ENCODE measurements around the gene DUSP10. TPM values are rescaled to one million over a fixed set of nuclear protein-coding genes. Genes with fewer than 3 reads are reported as not detected.

Gene DUSP10
- total RNA-seq, 1 experiment from 2014 or later = 15.9 TPM

DNA sequence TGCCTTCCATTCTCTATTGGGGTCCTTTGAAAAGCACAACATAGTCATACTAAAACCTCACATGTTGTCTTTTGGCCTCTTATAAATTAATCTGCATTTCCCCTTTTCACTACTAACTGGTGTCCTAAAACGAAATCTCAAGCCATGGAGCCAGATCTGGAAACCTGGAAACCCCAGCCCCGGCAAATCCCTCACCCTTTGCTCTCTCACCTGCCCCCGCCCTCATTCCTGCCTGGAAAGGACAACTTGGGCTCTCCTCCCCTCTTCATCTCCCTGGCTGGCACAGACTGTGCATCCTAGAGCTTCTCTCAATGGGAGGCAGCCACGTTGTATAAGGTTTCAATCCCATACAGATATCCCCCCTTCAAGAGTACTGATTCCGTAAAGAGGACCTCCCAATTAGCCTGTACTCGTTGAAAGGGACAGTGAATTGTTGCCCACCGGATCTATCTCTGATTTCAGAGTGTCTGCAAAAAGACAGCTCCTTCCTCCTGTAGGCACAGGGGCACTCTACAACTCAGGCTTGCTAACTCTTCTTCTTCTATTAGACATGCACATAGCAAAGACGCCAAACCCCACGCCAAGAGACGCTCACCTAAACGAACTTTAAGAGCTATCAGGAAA is 1.4 kb downstream of the DUSP10 start:
- Mint-ChIP-seq H3K27ac (ENCODE audit: low read depth, unreplicated experiment) (no peak overlapping the region), H3K36me3 (ENCODE audit: insufficient read depth, unreplicated experiment) (peaks cover 24% of the 10 kb centered on the region), H3K9me3 (ENCODE audit: unreplicated experiment) (no peaks in the 10 kb centered on the region), H3K27me3 (ENCODE audit: insufficient read depth, unreplicated experiment) (no peaks in the 10 kb centered on the region), H3K4me1 (ENCODE audit: insufficient read depth, unreplicated experiment) (peaks cover 32% of the 10 kb centered on the region), H3K4me3 (ENCODE audit: unreplicated experiment) (no peak overlapping the region)
- TF ChIP-seq CTCF (IDR thresholded peaks at IDR 0.05; ENCODE audit: unreplicated experiment) = no peak
- POLR2A ChIA-PET = interaction anchor here (0.5 to 5.8 kb wide), 47 partner anchors 8 to 1968 kb away, joined by 3 to 133 read pairs (median 5); no protein-coding TSS in a partner anchor
- CTCF ChIA-PET = interaction anchor here (0.5 to 6.3 kb wide), 34 partner anchors 11 to 894 kb away, joined by 3 to 104 read pairs (median 4); no protein-coding TSS in a partner anchor
- intact Hi-C loops (cut with micrococcal nuclease) = loop anchor here (5.0 kb wide), 3 partner anchors 252 to 502 kb away; no protein-coding TSS in a partner anchor
- peak; percentile 25 for DNase-seq (ENCODE audit: unreplicated experiment)
- no TSS peak for BruUV-seq (replicated peaks)

DNA sequence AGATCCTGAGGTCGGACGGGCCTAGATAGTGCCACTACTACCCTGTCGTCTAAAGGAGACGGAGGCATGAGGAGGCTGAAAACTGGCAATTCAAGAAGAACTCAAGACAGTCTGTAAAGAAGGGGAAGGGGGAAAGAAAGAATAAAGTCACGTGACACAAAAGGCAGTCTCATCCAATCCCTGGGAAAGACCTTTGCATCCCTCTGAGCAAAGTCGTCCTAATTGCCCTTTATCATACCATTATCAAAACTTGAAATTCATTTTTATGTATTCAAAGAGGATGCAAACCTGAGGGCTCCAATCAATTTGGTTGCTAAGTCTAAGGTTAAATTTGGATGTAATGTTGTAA is 2.2 kb downstream of the DUSP10 start:
- H3K4me1 Mint-ChIP-seq (ENCODE audit: insufficient read depth, unreplicated experiment) = peaks cover 39% of the 10 kb centered on the region
- intact Hi-C loops (cut with micrococcal nuclease) = loop anchor here (5.0 kb wide), 3 partner anchors 253 to 503 kb away; no protein-coding TSS in a partner anchor
- TF ChIP-seq CTCF (IDR thresholded peaks at IDR 0.05; ENCODE audit: unreplicated experiment) = no peak
- no TSS peak for BruUV-seq (replicated peaks)
- POLR2A ChIA-PET = interaction anchor here (0.6 to 5.8 kb wide), 14 partner anchors 12 to 264 kb away, joined by 3 to 133 read pairs (median 13); no protein-coding TSS in a partner anchor
- no peak overlapping the region for H3K27ac Mint-ChIP-seq (ENCODE audit: low read depth, unreplicated experiment)
- DNase-seq (ENCODE audit: unreplicated experiment) = no peak
- CTCF ChIA-PET = interaction anchor here (0.6 to 6.3 kb wide), 9 partner anchors 118 to 895 kb away, joined by 3 to 100 read pairs (median 4); no protein-coding TSS in a partner anchor
- no peaks in the 10 kb centered on the region for H3K27me3 Mint-ChIP-seq (ENCODE audit: insufficient read depth, unreplicated experiment)
- no peaks in the 10 kb centered on the region for H3K9me3 Mint-ChIP-seq (ENCODE audit: unreplicated experiment)
- H3K4me3 Mint-ChIP-seq (ENCODE audit: unreplicated experiment) = no peak overlapping the region
- peaks cover 25% of the 10 kb centered on the region for H3K36me3 Mint-ChIP-seq (ENCODE audit: insufficient read depth, unreplicated experiment)

DNA sequence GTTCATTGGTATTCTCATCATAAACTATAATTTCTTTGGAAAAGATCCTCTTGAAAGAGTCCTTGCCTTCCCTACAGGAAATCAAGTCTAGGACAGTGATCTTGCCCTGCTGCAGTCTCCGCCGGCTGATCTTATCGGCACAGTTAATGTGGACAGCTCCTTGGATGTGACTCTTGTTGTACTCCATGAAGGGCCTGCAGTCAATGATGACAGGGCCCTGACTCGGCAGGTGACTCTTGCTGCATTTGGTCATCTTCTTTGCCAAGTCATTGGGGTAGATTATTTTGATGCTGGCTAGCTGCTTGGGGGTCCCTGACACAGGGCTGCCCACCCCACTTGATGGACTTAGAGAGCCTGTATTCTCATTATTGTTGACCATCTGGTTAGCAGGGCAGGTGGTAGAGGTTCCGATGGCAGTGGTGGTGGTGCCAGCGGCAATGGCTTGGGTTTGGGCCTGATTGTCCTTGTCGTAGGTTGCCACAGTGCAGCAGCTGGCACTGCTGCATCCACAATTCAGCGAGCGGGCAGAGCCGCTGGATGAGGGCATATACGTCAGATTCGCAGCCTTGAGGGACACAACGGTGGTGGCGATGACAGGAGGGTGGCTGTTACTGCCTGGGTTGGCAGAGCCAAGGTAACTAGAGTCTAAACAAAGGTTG is 2.7 kb downstream of the DUSP10 start:
- no peak for TF ChIP-seq CTCF (IDR thresholded peaks at IDR 0.05; ENCODE audit: unreplicated experiment)
- POLR2A ChIA-PET = interaction anchor here (1.8 to 5.8 kb wide), 5 partner anchors 12 to 265 kb away, joined by 5 to 133 read pairs (median 76); no protein-coding TSS in a partner anchor
- Mint-ChIP-seq H3K4me1 (ENCODE audit: insufficient read depth, unreplicated experiment) (peaks cover 43% of the 10 kb centered on the region), H3K27ac (ENCODE audit: low read depth, unreplicated experiment) (no peak overlapping the region), H3K9me3 (ENCODE audit: unreplicated experiment) (no peaks in the 10 kb centered on the region), H3K27me3 (ENCODE audit: insufficient read depth, unreplicated experiment) (no peaks in the 10 kb centered on the region), H3K4me3 (ENCODE audit: unreplicated experiment) (no peak overlapping the region), H3K36me3 (ENCODE audit: insufficient read depth, unreplicated experiment) (peaks cover 25% of the 10 kb centered on the region)
- no peak for DNase-seq (ENCODE audit: unreplicated experiment)
- intact Hi-C loops (cut with micrococcal nuclease) = no loop called here
- no TSS peak for BruUV-seq (replicated peaks)
- CTCF ChIA-PET = interaction anchor here (0.6 to 6.3 kb wide), 9 partner anchors 10 to 945 kb away, joined by 3 to 100 read pairs (median 3); no protein-coding TSS in a partner anchor

DNA sequence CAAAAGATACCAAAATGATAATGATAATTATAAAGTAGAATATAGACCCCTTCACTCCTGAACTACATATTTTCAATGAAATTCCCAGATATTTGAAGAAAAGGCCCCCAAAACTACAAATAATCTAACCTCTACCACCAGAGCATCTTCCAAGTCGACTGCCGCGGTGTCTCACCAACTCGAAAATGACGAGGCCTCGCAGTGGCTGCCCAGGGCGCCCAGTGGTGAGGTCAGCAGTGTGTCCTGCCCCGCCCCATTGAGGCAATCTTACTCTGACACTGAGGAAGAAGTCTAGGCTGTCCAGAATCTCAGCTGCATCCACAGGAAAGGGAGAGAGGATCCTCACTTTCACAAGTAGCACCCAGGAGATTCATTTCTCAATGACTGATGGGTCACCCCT is 5.2 kb downstream of the DUSP10 start:
- Mint-ChIP-seq H3K4me1 (ENCODE audit: insufficient read depth, unreplicated experiment) (peaks cover 47% of the 10 kb centered on the region), H3K4me3 (ENCODE audit: unreplicated experiment) (no peak overlapping the region), H3K9me3 (ENCODE audit: unreplicated experiment) (no peaks in the 10 kb centered on the region), H3K36me3 (ENCODE audit: insufficient read depth, unreplicated experiment) (peaks cover 25% of the 10 kb centered on the region), H3K27ac (ENCODE audit: low read depth, unreplicated experiment) (no peak overlapping the region), H3K27me3 (ENCODE audit: insufficient read depth, unreplicated experiment) (no peaks in the 10 kb centered on the region)
- CTCF ChIA-PET = interaction anchor here (0.9 to 5.9 kb wide), 2 partner anchors 257 to 272 kb away, joined by 5 to 100 read pairs; no protein-coding TSS in a partner anchor
- POLR2A ChIA-PET = interaction anchor here (0.6 kb wide), 1 partner anchor 268 kb away, joined by 3 read pairs; no protein-coding TSS in a partner anchor
- no TSS peak for BruUV-seq (replicated peaks)
- intact Hi-C loops (cut with micrococcal nuclease) = no loop called here
- TF ChIP-seq CTCF (IDR thresholded peaks at IDR 0.05; ENCODE audit: unreplicated experiment) = no peak
- DNase-seq (ENCODE audit: unreplicated experiment) = no peak
